ENCODE results near the gene JAG2. TPM values are rescaled to one million over a fixed set of nuclear protein-coding genes. Genes with fewer than 3 reads are reported as not detected.
A peak's percentile ranks its signal among the peaks of the same experiment; 100 is the strongest.

JAG2 gene
- total RNA-seq, 1 experiment from 2014 or later = 17.9 TPM

- H3K4me3 ChIP-seq (ENCODE audit: insufficient read depth, low read depth, low read length) = no peak overlapping the region
- peaks cover 5% of the 10 kb centered on the region for H3K27me3 ChIP-seq (ENCODE audit: control insufficient read depth, insufficient read depth, low read length)
- H3K36me3 ChIP-seq (replicated peaks; ENCODE audit: control insufficient read depth, insufficient read depth, low read length) = no peaks in the 10 kb centered on the region
- DNase-seq = peak; percentile 79
These were observed 30.0 kb upstream of the JAG2 start for GRCh38 chr14:105198588-105198987.

DNA sequence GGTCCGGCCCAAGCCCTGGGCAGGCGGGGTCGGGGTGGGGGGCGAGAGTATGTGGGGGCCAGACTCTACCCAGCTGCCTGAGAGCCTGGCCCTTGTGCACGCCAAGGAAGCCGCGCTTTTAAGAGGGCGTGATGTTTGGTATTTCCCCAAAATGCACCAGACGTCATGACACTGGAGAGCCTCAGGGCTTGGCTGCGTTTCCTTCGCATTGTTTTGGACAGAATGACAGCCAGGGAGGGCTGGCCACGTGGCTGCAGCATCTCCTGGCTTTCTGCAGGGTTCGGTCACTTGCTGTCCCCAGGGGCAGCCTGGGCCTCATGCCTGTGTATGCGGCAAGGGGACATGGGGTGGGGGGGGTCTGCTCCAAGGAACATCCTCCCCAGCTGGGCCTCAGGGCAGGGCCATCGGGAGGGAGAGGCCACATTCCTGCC, 28.6 kb upstream of the JAG2 start:
- DNase-seq = no peak
- H3K36me3 ChIP-seq (replicated peaks; ENCODE audit: control insufficient read depth, insufficient read depth, low read length) = no peaks in the 10 kb centered on the region
- peaks cover 3% of the 10 kb centered on the region; the same call in 1 of the 2 replicates for H3K27me3 ChIP-seq (ENCODE audit: control insufficient read depth, insufficient read depth, low read length)
- no peak overlapping the region for H3K4me3 ChIP-seq (ENCODE audit: insufficient read depth, low read depth, low read length)

GRCh38 chr14:105196265-105196960, 27.8 kb upstream of the JAG2 start:
- Histone ChIP-seq H3K4me3 (ENCODE audit: insufficient read depth, low read depth, low read length) (peak overlapping the region; percentile 23; the same call in 1 of the 2 replicates), H3K36me3 (replicated peaks; ENCODE audit: control insufficient read depth, insufficient read depth, low read length) (no peaks in the 10 kb centered on the region), H3K27me3 (ENCODE audit: control insufficient read depth, insufficient read depth, low read length) (peaks cover 3% of the 10 kb centered on the region; the same call in 1 of the 2 replicates)
- DNase-seq = peak; percentile 92

DNA sequence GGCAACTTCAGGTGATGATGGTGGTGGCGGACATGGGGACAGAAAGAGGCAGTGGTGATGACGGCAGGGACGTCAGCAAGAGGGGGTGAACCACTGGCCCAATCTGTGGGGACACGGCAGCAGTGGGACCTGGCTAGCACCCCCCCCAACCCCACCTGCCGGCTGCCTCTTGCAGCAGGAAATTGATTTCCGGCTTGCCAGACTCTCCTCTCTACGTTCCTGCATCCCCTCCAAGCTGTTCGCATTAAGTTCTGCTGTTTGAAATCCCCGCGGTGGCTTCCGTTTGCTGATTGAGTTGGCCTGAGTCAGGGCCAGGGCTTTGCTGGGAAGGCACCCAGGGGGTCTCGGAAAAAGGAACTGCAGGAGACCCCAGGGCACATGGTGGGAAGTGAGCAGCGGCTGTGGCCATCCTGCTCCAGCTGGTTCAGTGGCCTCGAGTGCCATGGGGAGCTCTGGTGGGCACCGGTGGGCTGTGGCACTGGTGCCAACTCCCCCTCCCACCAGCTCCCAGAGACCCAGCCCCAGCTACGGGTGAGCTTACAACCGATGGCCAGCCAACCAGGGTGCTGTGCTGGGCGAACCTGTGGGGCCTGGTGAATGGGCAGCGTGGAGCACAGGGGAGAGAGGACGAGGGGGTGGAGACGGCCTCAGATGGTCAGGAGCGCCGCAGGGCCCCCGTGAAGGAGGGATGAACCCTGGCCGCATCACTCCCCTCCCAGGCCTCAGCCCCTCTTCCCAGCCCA, 27.1 kb upstream of the JAG2 start:
- peaks cover 3% of the 10 kb centered on the region; the same call in 1 of the 2 replicates for H3K27me3 ChIP-seq (ENCODE audit: control insufficient read depth, insufficient read depth, low read length)
- H3K4me3 ChIP-seq (ENCODE audit: insufficient read depth, low read depth, low read length) = 0 out of 2 replicates have a peak overlapping the region, but pooled peaks have one; percentile 23
- peak; percentile 83 for DNase-seq
- no peaks in the 10 kb centered on the region for H3K36me3 ChIP-seq (replicated peaks; ENCODE audit: control insufficient read depth, insufficient read depth, low read length)

DNA sequence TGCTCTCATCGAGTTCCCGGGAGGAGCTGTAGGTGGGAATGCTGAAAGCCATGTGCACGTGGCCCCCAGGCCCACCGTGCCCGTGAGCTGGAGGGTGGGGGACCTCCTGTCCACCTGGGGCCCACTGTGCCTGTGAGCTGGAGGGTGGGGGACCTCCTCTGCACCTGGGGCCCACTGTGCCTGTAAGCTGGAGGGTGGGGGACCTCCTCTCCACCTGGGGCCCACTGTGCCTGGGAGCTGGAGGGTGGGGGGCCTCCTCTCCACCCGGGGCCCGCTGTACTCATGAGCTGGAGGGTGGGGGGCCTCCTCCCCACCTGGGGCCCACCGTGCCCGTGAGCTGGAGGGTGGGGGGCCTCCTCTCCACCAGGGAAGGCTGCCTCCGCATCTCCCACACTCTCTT, 26.5 kb upstream of the JAG2 start:
- Histone ChIP-seq H3K4me3 (ENCODE audit: insufficient read depth, low read depth, low read length) (no peak overlapping the region), H3K36me3 (replicated peaks; ENCODE audit: control insufficient read depth, insufficient read depth, low read length) (no peaks in the 10 kb centered on the region), H3K27me3 (ENCODE audit: control insufficient read depth, insufficient read depth, low read length) (peaks cover 3% of the 10 kb centered on the region; the same call in 1 of the 2 replicates)
- DNase-seq = no peak

GRCh38 chr14:105193916-105194782, 25.6 kb upstream of the JAG2 start:
- Histone ChIP-seq H3K36me3 (replicated peaks; ENCODE audit: control insufficient read depth, insufficient read depth, low read length) (no peaks in the 10 kb centered on the region), H3K4me3 (ENCODE audit: insufficient read depth, low read depth, low read length) (no peak overlapping the region), H3K27me3 (ENCODE audit: control insufficient read depth, insufficient read depth, low read length) (peaks cover 3% of the 10 kb centered on the region; the same call in 1 of the 2 replicates)
- no peak for DNase-seq

DNA sequence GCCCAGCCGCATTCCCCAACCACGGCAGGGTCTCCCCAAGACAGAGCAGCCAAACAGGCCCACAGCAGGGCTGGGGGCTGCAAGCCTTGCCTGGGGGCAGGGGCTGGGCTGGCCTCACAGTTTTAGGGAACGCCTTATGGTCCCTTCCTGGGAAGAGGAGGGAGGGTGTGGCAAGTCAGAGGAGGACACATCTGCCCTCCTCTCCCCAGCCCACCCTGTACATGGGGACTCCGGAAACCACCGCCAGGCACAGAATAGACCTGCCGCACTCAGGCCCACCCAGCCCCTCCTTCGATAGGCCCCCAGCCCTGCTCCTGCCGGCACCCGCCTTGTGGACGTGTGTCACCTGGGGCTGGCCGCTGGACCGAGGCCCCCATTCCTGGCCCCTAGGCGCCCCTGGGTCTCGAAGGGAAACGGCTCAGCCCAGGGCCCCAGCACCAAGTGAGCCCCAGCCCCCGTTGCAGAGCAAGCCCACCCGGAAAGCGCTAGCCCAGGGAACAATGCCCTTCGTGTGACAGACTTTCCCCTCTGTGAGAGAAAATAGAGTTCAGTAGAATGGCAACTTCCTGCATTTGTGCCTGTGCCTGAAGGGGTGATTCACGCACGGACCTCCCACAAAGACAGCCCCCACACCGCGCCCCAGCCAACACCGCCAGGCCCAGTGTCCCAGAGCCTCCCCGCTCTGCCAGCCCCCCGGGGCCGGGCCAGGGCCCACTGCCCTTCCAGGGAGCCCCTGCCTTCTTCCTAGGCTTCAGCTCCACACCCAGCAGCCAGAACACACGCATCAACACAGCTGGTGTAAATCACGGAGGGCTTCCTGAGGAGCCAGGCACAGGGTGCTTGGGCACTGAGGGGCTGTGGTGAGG, 24.5 kb upstream of the JAG2 start:
- H3K27me3 ChIP-seq (ENCODE audit: control insufficient read depth, insufficient read depth, low read length) = peaks cover under 1% of the 10 kb centered on the region; the same call in 1 of the 2 replicates
- no peaks in the 10 kb centered on the region for H3K36me3 ChIP-seq (replicated peaks; ENCODE audit: control insufficient read depth, insufficient read depth, low read length)
- DNase-seq = no peak
- no peak overlapping the region for H3K4me3 ChIP-seq (ENCODE audit: insufficient read depth, low read depth, low read length)

DNA sequence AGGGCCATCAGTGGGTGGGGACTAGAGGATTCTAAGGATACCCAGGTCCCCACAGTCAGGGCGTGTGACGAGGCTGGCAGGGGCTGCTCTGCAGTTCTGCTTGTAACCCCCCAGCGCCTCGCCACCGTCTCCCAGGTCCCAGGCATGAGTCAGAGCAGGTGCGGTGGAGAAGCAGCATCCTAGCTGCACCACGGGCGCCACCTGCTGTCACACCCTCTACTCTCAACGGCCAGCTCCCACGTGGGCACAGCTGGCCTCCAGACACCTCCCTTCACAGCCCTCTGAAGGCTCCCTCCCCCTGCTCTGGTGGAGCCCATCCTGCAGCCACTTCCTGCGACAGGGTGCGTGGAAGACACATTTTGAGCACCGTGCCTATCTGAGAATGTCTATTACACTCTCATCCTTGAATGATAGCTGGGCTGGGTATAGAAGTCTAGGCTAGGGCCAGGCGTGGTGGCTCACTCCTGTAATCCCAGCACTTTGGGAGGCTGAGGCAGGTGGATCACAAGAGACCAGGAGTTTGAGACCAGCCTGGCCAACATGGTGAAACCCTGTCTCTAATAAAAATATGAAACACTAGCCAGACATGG, 19.5 kb upstream of the JAG2 start:
- no peaks in the 10 kb centered on the region for H3K27me3 ChIP-seq (ENCODE audit: control insufficient read depth, insufficient read depth, low read length)
- DNase-seq = no peak
- no peak overlapping the region for H3K4me3 ChIP-seq (ENCODE audit: insufficient read depth, low read depth, low read length)
- no peaks in the 10 kb centered on the region for H3K36me3 ChIP-seq (replicated peaks; ENCODE audit: control insufficient read depth, insufficient read depth, low read length)

DNA sequence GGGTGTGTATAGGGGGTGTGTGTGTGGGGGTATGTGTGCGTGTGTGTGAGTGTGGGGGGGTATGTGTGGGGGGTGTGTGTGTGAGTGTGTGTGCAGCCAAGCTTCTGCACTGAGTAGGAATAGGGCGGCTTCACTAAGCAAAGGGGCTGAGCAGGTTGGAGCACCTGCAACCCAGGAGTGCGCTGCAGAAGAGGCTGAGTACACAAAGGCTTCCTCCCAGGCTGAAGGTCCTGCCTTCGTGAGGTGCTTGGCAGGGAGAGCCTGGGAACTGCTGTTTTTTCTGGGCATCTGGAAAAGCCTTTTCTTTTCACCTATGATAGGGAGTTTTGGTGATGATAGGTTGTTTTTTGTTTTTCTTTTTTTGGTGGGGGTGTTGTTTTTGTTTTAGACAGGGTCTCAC, 18.5 kb upstream of the JAG2 start:
- Histone ChIP-seq H3K36me3 (replicated peaks; ENCODE audit: control insufficient read depth, insufficient read depth, low read length) (no peaks in the 10 kb centered on the region), H3K27me3 (ENCODE audit: control insufficient read depth, insufficient read depth, low read length) (no peaks in the 10 kb centered on the region), H3K4me3 (ENCODE audit: insufficient read depth, low read depth, low read length) (no peak overlapping the region)
- no peak for DNase-seq

GRCh38 chr14:105185973-105186372, 17.4 kb upstream of the JAG2 start:
- Histone ChIP-seq H3K27me3 (ENCODE audit: control insufficient read depth, insufficient read depth, low read length) (no peaks in the 10 kb centered on the region), H3K36me3 (replicated peaks; ENCODE audit: control insufficient read depth, insufficient read depth, low read length) (no peaks in the 10 kb centered on the region), H3K4me3 (ENCODE audit: insufficient read depth, low read depth, low read length) (no peak overlapping the region)
- DNase-seq = no peak

DNA sequence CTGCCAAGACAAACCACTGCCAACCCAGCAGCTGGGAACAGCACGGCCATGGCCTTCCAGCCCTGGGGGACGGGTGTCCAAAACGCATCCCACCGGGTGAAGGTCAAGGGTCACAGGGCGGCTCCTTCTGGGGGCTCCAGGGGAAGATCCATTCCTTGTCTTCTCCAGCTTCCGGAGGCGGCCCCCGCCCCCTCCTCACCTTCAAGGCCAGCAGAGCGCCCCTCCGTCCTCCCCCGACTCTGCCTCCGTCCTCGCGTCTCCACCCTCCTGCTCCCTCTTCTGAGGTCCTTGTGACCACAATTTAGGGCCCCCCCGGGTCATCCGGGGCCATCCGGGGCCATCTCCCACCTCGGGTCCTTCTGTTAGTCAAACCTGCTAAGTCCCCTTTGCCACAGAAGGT, 16.4 kb upstream of the JAG2 start:
- no peaks in the 10 kb centered on the region for H3K36me3 ChIP-seq (replicated peaks; ENCODE audit: control insufficient read depth, insufficient read depth, low read length)
- H3K27me3 ChIP-seq (ENCODE audit: control insufficient read depth, insufficient read depth, low read length) = peaks cover 2% of the 10 kb centered on the region
- H3K4me3 ChIP-seq (ENCODE audit: insufficient read depth, low read depth, low read length) = no peak overlapping the region
- no peak for DNase-seq

DNA sequence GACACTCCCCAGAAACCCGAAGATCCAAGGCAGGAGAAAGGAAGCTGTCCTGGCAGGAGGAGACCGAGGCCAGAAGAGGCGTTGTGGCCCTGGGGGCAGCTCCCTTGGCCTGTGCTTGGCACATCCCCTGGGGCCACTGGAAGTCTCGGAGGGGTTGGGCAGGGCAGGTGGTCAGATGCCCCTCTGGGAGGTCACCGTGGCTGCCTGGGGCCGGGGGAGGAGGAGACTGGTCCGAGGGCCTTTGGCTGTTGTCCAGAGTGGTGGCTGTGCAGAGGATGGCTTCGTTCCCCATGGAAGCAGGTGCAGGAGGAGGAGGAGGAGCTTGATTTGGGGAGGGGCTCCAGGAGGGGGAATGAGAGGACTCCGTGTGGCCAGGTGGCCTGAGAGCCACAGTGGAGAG, 15.9 kb upstream of the JAG2 start:
- Histone ChIP-seq H3K27me3 (ENCODE audit: control insufficient read depth, insufficient read depth, low read length) (peaks cover 2% of the 10 kb centered on the region), H3K36me3 (replicated peaks; ENCODE audit: control insufficient read depth, insufficient read depth, low read length) (no peaks in the 10 kb centered on the region), H3K4me3 (ENCODE audit: insufficient read depth, low read depth, low read length) (no peak overlapping the region)
- DNase-seq = no peak

- no peak overlapping the region for H3K4me3 ChIP-seq (ENCODE audit: insufficient read depth, low read depth, low read length)
- DNase-seq = no peak
- no peaks in the 10 kb centered on the region for H3K36me3 ChIP-seq (replicated peaks; ENCODE audit: control insufficient read depth, insufficient read depth, low read length)
- peaks cover 2% of the 10 kb centered on the region for H3K27me3 ChIP-seq (ENCODE audit: control insufficient read depth, insufficient read depth, low read length)
These were observed 13.9 kb upstream of the JAG2 start for GRCh38 chr14:105182296-105183020.
